HepG2 (cell line): ENCODE results near the gene SUOX. TPM values are rescaled to one million over a fixed set of nuclear protein-coding genes. Genes with fewer than 3 reads are reported as not detected.

Experiments
- GATAD2A ChIP-seq: IDR thresholded peaks from 2 replicates; pipeline ENCODE4 v1.6.1; 2016
- MXI1 ChIP-seq: IDR thresholded peaks from 3 replicates; pipeline ENCODE4 v1.6.1; 2012; ENCODE audit warnings: low read depth, low read length, inconsistent platforms, borderline replicate concordance
- NR3C1 ChIP-seq: sonication (generic); formaldehyde crosslinking; IDR thresholded peaks from 2 replicates; pipeline ENCODE4 v1.4.0; 2020; ENCODE audit warnings: missing genetic modification reagents
- SIN3A ChIP-seq: IDR thresholded peaks from 2 replicates; pipeline ENCODE4 v1.6.1; 2011; ENCODE audit warnings: low read depth, mild to moderate bottlenecking, control low read depth, low read length, borderline replicate concordance
- STAG1 ChIP-seq: sonication (generic); formaldehyde crosslinking; IDR thresholded peaks from 2 replicates; pipeline ENCODE4 v1.4.0; 2020; ENCODE audit warnings: missing genetic modification reagents
- U2AF2 ChIP-seq: fragments of 200-400 bp; formaldehyde crosslinking; IDR thresholded peaks from 2 replicates; pipeline ENCODE4 v1.6.1; 2017; ENCODE audit warnings: low read depth, mild to moderate bottlenecking, low read length
- ZNF672 ChIP-seq: sonication (generic); formaldehyde crosslinking; IDR thresholded peaks from 2 replicates; pipeline ENCODE4 v1.8.1; 2022; ENCODE audit warnings: missing genetic modification reagents
- ZSCAN9 ChIP-seq: IDR thresholded peaks from 2 replicates; pipeline ENCODE4 v1.6.1; 2016; ENCODE audit warnings: borderline replicate concordance
- polyA plus RNA-seq, 8 experiments: library from polyadenylated mRNA; depleted of rRNA in 3 of 8; stranded (reverse) in 7 of 8; unstranded in 1 of 8; fragments of >200 nt; fragmentation: Illumina TruSeq in 4 of 8; extraction: Trizol in 4 of 8; gene quantifications; 2 replicates each; pipeline versions ENCODE4 v1.2.1 to v1.2.3, GENCODE V29; 2011 to 2016; ENCODE audit warnings: low read depth in 4 of 8, missing spikeins in 1 of 8, mixed read lengths in 1 of 8; ENCODE audit not compliant: insufficient read depth in 1 of 8
- total RNA-seq, 5 experiments: library from RNA; depleted of rRNA; stranded (reverse); fragments of >200 nt; fragmentation: Illumina TruSeq; extraction: Trizol; gene quantifications; 2 replicates each; pipeline ENCODE4 v1.2.3, GENCODE V29; 2016; ENCODE audit warnings: low read depth in 1 of 5
- TF ChIP-seq, protein P1 (sequence below): sonication (generic); formaldehyde crosslinking; IDR thresholded peaks from 2 replicates; pipeline ENCODE4 v1.9.0; 2021; ENCODE audit warnings: missing genetic modification reagents, borderline replicate concordance
- TF ChIP-seq, protein P2 (sequence below): IDR thresholded peaks from 2 replicates; pipeline ENCODE4 v1.6.1; 2016
- TF ChIP-seq, protein P3 (sequence below): IDR thresholded peaks from 2 replicates; pipeline ENCODE4 v1.6.1; 2016; ENCODE audit warnings: mild to moderate bottlenecking, missing biosample characterization, missing genetic modification reagents
- TF ChIP-seq, protein P4 (sequence below): sonication (generic); formaldehyde crosslinking; IDR thresholded peaks from 2 replicates; pipeline ENCODE4 v1.5.1; 2020; ENCODE audit warnings: mild to moderate bottlenecking, moderate library complexity, missing genetic modification reagents
- TF ChIP-seq, protein P5 (sequence below): sonication (generic); formaldehyde crosslinking; IDR thresholded peaks from 2 replicates; pipeline ENCODE4 v1.5.1; 2020; ENCODE audit warnings: missing genetic modification reagents, mild to moderate bottlenecking, borderline replicate concordance
- TF ChIP-seq, protein P6 (sequence below): sonication (generic); formaldehyde crosslinking; IDR thresholded peaks from 2 replicates; pipeline ENCODE4 v1.4.0; 2020; ENCODE audit warnings: missing genetic modification reagents, mild to moderate bottlenecking, borderline replicate concordance

SUOX gene
- total and polyA plus RNA-seq, 2 of the 13 experiments (the other 11 are each of a cell fraction or from before 2014, with no cell fraction given) = 23.9 to 25.9 TPM

DNA sequence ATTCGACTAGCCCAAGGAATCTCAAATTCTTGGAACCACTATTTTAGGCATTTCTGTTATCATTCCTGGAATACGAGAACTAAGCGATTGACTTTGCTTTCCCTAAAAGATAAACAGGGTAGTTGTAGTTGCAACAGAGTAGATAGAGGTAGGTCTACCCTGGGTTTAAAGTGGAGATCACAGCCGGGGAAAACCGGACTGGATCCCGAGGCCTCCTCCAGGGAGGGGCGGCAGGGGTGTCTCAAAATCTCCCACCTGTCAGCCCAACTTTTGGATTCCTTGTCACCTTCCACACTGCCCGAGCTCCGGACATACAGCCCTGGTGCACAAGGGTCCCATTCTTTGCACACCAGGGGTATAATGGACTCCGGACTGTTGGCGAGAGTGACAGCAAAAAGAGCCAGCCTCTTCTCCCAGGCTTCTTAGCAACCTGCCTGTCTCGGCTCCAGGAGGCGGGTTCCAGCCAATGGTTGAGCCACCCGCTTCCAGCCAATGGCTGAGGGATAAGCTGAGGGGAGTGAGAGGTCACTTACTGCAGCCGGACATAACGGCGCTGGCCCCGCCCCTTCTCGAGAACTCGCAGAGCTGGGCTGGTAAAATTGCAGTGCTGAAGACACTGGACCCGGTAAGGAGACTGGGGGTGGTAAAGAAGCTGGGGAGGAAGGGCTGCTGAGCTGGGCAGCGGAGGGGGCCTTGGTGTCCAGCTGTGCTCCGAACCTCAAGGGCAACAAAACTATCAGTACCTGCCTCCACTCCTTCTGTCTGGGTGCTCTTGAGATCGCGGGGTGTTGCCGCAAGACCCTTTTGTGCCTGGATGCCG is at the start of gene SUOX (continued):
- TF ChIP-seq, protein P1, sequence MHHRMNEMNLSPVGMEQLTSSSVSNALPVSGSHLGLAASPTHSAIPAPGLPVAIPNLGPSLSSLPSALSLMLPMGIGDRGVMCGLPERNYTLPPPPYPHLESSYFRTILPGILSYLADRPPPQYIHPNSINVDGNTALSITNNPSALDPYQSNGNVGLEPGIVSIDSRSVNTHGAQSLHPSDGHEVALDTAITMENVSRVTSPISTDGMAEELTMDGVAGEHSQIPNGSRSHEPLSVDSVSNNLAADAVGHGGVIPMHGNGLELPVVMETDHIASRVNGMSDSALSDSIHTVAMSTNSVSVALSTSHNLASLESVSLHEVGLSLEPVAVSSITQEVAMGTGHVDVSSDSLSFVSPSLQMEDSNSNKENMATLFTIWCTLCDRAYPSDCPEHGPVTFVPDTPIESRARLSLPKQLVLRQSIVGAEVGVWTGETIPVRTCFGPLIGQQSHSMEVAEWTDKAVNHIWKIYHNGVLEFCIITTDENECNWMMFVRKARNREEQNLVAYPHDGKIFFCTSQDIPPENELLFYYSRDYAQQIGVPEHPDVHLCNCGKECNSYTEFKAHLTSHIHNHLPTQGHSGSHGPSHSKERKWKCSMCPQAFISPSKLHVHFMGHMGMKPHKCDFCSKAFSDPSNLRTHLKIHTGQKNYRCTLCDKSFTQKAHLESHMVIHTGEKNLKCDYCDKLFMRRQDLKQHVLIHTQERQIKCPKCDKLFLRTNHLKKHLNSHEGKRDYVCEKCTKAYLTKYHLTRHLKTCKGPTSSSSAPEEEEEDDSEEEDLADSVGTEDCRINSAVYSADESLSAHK = no peak
- TF ChIP-seq ZNF672 (CRISPR knock-in tag) (no peak), MXI1 (peak; percentile 51; the same call in 1 of the 3 replicates), STAG1 (CRISPR knock-in tag) (no peak; the same call in 1 of the 2 replicates), GATAD2A (peak; percentile 17; the same call in 1 of the 2 replicates), ZSCAN9 (CRISPR knock-in tag) (no peak; the same call in 1 of the 2 replicates), NR3C1 (CRISPR knock-in tag) (no peak), U2AF2 (no peak), SIN3A (peak; percentile 83; the same call in 1 of the 2 replicates)
- TF ChIP-seq, protein P2, sequence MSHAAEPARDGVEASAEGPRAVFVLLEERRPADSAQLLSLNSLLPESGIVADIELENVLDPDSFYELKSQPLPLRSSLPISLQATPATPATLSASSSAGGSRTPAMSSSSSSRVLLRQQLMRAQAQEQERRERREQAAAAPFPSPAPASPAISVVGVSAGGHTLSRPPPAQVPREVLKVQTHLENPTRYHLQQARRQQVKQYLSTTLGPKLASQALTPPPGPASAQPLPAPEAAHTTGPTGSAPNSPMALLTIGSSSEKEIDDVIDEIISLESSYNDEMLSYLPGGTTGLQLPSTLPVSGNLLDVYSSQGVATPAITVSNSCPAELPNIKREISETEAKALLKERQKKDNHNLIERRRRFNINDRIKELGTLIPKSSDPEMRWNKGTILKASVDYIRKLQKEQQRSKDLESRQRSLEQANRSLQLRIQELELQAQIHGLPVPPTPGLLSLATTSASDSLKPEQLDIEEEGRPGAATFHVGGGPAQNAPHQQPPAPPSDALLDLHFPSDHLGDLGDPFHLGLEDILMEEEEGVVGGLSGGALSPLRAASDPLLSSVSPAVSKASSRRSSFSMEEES = no peak; the same call in none of the 2 replicates
- TF ChIP-seq, protein P3, sequence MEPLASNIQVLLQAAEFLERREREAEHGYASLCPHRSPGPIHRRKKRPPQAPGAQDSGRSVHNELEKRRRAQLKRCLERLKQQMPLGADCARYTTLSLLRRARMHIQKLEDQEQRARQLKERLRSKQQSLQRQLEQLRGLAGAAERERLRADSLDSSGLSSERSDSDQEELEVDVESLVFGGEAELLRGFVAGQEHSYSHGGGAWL (CRISPR knock-in tag) = no peak
- TF ChIP-seq, protein P4, sequence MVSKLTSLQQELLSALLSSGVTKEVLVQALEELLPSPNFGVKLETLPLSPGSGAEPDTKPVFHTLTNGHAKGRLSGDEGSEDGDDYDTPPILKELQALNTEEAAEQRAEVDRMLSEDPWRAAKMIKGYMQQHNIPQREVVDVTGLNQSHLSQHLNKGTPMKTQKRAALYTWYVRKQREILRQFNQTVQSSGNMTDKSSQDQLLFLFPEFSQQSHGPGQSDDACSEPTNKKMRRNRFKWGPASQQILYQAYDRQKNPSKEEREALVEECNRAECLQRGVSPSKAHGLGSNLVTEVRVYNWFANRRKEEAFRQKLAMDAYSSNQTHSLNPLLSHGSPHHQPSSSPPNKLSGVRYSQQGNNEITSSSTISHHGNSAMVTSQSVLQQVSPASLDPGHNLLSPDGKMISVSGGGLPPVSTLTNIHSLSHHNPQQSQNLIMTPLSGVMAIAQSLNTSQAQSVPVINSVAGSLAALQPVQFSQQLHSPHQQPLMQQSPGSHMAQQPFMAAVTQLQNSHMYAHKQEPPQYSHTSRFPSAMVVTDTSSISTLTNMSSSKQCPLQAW (CRISPR knock-in tag) = peak; percentile 76; the same call in 1 of the 2 replicates
- TF ChIP-seq, protein P5, sequence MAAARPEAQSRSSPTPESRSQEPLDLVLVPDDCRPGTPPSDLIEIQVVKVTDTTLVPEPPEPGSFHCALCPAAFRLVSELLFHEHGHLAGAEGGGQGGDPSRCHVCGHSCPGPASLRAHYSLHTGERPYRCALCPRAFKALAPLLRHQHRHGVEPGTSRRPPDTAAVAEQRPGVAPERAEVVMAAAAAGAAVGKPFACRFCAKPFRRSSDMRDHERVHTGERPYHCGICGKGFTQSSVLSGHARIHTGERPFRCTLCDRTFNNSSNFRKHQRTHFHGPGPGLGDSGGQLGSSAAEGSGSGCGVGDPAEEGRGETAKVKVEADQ = no peak
- TF ChIP-seq, protein P6, sequence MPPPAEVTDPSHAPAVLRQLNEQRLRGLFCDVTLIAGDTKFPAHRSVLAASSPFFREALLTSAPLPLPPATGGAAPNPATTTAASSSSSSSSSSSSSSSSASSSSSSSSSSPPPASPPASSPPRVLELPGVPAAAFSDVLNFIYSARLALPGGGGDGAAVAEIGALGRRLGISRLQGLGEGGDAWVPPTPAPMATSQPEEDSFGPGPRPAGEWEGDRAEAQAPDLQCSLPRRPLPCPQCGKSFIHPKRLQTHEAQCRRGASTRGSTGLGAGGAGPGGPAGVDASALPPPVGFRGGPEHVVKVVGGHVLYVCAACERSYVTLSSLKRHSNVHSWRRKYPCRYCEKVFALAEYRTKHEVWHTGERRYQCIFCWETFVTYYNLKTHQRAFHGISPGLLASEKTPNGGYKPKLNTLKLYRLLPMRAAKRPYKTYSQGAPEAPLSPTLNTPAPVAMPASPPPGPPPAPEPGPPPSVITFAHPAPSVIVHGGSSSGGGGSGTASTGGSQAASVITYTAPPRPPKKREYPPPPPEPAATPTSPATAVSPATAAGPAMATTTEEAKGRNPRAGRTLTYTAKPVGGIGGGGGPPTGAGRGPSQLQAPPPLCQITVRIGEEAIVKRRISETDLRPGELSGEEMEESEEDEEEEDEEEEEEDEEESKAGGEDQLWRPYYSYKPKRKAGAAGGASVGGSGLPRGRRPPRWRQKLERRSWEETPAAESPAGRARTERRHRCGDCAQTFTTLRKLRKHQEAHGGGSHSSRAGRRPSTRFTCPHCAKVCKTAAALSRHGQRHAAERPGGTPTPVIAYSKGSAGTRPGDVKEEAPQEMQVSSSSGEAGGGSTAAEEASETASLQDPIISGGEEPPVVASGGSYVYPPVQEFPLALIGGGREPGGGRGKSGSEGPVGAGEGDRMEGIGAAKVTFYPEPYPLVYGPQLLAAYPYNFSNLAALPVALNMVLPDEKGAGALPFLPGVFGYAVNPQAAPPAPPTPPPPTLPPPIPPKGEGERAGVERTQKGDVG (CRISPR knock-in tag) = no peak
